GM12878 (cell line): Measurements from ENCODE around the gene CENPA.
"Not testable (repeated sequence)": the region's sequence is repeated elsewhere in the genome, so short reads cannot be mapped to it uniquely, and the experiment has no call there.

Experiments used
- CBX3 ChIP-seq: fragments of 200-600 bp; sonication (generic); IDR thresholded peaks from 2 replicates; pipeline ENCODE4 v1.6.1; 2016; ENCODE audit warnings: low read depth, borderline replicate concordance
- ESRRA ChIP-seq: IDR thresholded peaks from 2 replicates; pipeline ENCODE4 v1.6.1; 2012; ENCODE audit warnings: mild to moderate bottlenecking, low read length, improper control_type of control experiment
- POLR2A ChIP-seq: IDR thresholded peaks from 2 replicates; pipeline ENCODE4 v1.6.1; 2011; ENCODE audit warnings: low read depth, mild to moderate bottlenecking, low read length
- POLR2AphosphoS5 ChIP-seq: IDR thresholded peaks from 2 replicates; pipeline ENCODE4 v1.6.1; 2011; ENCODE audit warnings: mild to moderate bottlenecking, low read length, inconsistent platforms
- RAD21 ChIP-seq: IDR thresholded peaks from 2 replicates; pipeline ENCODE4 v1.6.1; 2011; ENCODE audit warnings: mild to moderate bottlenecking, low read depth, low read length, moderate library complexity; ENCODE audit not compliant: insufficient read depth
- USF2 ChIP-seq: IDR thresholded peaks from 2 replicates; pipeline ENCODE4 v1.6.1; 2011; ENCODE audit warnings: low read depth, low read length, improper control_type of control experiment, borderline replicate concordance

- not testable (repeated sequence) for TF ChIP-seq POLR2A, USF2, CBX3, POLR2AphosphoS5, RAD21, ESRRA
Measured at GRCh38 chr2:26795135-26795534, 9.3 kb downstream of the CENPA start.
